AG20443 (cell line): ENCODE data around the gene ZNF678.

Experiments used
- DNase-seq: peaks from one replicate; pipeline ENCODE4 v3.0.0; 2012; ENCODE audit warnings: low spot score, mixed read lengths

ZNF678 gene

DNA sequence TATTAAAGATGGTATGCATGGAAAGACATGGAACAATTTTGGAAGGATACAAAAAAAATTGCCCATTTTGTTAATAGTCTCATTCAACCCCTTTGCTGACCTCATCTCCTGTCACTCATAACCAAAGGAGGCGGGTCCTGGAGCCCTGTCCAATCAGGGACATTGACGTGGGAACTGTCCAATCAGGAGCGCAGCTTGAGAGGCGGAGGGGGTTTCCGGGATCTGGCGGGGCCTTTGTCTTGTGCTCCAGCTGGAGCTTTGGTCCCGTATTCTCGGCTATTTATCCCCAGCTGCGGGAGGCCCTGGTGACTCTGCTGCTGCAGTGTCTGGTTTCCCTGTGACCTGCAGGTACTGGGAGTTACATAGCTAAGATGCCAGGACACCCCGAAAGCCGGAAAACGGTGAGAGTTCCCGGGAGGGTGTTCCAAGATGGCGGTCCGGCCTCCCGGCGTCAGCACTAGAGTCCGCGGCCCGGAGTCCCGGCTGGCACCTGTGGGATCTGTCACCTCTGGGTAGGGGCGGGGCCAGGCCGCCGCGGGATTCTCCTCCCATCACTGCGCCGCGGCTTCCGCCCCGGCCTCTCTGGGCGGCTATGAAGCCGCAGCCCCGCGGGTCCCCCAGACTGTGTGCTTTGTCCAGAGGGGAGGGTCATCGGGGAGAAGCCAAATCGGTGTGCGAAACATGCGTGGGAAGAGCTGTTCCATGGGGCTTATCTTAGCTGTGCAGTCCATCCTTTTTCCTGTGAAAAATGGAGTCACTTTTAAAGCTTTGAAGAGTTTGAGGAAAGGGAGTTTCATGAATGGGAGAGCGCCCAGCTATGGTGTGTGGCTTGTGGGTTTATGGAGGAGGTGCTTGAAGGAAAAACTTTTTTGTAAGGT is at the start of gene ZNF678:
ZNF678 (plus strand) TSS at position 233 of the 878 bp plus-strand sequence. CDS start 87,436 bp downstream, outside the sequence.
- DNase-seq, result peak; percentile 99

- DNase-seq, result no peak
Measured at GRCh38 chr1:227518876-227519275, 44.5 kb upstream of the ZNF678 start.

DNA sequence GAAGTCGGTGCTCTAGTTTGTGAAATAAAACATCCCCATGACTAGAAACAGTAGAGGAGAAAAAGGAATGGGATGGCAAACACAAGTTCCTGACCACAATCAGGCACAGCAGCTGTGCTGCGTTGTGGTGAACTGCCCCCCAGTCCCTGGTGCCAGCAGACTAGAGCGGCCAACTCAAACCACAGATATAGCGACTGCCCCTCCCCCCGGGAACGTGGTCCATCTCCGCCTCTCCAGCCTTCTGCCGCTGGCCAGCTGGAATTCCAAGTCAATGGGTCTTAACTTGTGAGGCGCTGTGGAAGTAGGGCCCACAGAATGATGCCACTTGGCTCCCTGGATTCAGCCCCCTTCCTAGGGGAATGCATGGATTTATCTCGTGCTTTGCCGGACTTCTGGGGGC is 41.6 kb upstream of the ZNF678 start:
- no peak for DNase-seq

DNA sequence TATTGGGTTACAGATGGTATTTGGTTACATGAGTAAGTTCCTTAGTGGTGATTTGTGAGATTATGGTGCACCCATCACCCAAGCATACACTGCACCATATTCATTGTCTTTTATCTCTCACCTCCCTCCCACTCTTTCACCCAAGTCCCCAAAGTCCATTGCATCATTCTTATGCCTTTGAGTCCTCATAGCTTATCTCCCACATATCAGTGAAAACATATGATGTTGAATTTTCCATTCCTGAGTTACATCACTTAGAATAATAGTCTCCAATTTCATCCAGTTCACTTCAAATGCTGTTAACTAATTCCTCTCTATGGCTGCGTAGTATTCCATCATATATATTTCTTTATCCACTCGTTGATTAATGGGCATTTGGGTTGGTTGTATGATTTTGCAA is 36.8 kb upstream of the ZNF678 start:
- no peak for DNase-seq

DNA sequence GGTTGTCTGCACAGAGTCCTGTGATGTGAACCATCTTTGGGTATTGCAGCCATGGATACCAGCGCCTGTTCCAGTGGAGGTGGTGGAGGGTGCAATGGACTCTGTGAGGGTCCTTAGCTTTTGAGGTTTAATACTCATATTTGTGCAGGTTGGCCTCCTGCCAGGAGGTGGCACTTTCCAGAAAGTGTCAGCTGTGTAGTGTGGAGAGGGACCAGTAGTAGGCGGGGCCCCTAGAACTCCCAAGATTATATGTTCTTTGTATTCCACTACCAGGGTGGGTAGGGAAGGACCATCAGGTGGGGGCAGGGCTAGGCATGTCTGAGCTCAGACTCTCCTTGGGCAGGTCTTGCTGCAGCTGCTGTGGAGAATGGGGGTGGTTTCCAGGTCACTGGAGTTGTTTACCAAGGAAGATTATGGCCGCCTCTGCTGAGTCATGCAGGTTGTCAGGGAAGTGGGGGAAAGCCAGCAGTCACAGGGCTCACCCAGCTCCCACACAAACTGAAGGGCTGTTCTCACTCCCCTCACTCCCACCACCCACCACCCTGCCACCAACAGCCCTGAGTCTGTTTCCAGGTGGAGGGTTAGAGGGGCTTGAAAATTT is 31.2 kb upstream of the ZNF678 start:
- no peak for DNase-seq

DNA sequence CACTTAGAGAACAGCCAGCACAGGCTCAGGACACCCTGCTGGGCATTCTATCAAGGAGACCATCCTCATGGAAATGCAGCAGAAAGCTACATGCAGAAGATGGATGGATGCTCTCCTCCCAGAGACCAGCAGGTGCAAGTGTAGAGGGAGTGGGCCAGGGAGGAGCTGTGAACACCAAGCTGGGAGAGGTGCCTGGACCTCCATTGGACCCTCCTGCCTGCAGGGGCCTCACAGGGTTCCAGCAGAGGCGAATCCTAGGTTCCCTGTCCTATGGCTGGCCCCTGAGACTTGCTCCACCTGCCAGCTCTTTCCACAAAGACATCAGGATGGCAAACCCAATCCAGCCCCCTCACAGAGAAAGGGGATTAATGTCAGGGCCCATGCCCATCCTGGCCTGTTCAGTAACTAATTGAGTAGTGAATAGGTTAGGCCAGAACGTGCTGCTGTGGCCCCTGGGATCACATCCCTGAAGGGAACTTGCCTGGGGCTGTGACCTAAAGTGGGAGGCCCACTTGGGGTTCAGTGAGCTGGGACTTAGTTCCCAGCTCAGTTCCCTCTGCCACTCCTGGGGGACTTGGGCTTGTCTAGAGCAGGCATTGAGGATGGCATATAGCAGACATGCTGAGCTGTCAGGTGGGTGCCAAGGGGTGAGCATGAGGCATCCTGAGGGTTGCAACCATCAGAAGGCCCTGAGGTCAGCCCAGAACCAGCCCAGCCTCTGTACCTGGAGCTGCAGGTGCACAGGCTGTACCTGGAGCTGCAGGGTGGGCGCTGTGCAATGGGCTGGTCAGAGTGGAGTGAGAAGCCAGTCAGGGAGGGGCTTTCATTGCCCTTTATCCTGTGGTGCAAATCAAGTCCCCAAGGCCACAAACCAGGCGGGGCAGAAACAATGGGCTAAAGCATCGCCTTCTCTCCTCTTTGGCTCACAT is 22.9 kb upstream of the ZNF678 start:
- DNase-seq, result no peak

DNA sequence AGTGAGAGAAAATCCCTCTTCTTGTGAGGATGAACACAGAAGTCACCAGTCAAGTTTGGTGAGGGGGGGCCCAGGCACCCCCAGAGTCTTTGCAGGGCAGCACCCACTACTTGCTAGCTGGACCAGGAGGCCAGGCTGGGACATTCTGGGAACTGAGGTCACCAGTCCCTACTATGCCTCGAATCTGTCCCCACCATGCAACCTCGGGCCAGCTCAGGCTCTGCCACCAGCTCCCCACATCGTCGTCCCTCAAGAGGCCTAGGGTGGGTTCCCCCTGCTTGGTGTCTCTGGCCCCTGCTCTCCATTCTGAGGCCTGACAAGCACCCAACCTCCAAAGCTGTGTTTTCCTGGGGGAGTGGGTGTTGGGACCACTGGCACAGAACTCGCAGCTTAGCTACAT is 22.2 kb upstream of the ZNF678 start:
- DNase-seq, result no peak

DNA sequence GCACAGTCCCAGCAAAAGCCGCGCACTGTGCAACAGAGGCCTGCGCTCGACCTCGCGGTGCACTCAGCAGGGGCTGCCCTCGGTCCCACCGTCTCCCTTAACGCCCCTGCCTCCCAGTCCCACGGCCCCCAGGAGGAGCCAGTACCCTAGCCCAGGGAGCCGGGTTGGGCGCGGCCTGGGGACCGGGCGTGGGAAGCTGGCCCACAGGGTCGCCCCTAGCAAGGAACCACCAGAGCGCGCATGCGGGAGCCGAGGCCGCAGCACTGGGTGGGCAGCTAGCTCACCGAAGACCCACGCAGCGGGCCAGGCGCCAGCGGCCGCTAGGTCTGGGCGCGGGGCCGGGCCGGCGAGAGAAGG is 21.6 kb upstream of the ZNF678 start:
- DNase-seq, result peak; percentile 33

DNA sequence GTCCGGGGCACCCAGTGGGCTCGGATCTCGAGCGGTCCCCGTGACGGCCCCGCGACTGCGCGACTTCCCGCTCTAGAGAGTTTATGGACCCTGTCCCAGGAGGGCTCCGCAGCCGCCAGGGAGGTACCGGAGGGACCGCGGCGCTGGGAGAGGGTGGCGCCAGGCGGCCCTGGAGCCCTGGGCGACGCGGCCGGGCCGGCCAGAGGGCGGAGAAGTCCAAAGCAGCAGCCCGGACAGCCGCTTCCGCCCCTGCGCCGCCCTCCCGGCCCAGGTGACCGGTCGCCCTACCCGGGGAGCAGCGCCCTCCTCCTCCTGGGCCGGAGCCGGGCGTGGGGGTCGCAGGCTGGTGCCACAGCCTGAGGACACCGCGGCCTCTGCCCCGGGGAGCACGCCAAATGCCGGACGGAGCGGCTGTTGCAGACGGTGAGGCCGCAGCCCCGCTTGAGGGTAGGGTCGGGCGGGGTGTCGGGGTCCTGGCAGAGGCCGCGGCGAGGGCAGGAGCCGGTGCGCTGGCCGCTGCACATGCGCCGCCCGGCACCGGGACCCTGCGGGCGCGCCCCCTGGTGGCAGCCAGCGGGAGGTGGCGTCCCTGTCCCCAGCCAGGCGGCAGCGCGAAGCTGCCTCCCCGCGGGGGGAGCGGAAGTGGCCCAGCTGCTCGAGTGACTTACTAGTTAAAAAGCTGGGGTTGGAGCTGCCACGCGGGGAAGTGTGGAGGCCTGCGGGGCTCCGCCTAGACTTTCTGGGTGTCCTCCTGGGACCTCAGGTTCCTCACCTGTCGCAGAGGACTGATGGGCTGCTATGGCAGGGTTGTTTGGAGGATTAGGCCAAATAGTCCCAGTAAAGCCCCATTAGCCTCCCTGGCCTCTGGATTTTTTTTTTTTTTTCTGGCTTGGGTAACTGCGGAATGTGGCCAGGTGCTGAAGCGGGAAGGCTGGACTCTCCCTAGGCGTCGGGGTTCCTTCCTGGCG is 20.9 kb upstream of the ZNF678 start:
- peak; percentile 98 for DNase-seq

GRCh38 chr1:227543283-227544066 is 19.9 kb upstream of the ZNF678 start:
- no peak for DNase-seq

DNA sequence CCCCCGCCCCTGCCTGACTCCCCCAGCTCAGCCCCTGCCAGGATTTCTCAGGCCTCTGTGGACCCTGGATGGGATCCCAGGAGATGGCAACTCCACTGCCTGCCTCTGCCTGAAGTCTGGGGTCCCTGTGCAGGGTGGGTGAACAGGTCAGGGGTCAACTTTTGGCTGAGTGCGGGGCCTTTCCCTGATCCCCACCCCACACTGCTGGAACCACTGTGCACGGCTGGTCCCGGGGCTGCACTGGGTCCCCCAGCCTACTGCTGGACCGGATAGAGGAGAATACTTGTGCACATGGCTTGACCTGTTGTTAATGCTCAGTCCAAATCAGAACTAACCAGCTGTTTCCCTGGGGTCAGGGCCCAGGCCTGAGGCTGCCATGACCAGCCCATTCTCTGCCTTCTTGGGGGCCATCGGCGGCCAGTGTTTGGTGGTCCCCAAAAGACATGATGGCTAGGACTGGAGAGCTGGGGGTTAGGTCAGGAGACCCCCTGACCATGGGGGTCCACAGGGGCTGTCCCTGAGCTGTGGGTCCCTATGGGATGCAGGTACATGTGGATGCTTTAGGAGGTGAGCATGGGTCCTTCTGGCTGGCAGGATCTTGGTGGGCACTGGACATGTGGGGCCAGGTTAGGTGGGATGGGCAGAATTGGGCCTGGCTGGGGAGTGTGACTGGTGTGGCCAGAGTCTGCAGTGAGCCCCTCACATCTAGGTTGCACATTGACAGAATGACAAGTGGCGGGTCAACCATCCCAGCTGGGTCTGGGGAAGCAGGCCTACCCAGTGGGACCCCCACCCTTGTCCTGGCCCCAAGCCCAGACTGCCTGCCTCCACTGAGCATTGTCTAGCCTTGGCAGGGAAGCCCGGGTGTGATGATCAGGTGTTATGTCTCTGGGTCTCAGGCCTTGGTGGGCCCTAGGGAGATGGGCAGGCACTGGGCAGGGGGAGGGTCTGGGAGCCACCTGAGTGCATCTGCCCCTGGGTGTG is 19.0 kb upstream of the ZNF678 start:
- DNase-seq, result no peak

DNA sequence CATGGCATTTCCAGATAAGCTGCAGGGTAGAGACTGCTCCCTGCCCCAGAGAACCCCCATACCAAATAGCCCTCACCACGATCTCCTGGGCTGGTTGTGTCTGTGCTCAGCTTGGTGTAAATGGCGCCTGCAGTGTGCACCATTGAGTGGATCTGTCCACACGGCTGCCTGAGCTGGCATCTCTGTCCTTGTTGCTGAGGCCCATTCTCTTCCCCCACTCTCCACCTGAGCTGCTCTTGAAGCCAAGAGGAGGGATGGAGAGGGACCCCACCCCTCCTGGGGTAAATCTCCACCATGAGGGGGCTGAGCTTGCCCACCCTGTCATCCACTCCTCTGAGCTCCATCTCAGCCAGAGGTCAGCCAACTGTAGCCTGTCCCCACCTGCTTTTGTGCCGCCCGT is 18.0 kb upstream of the ZNF678 start:
- DNase-seq, result no peak

- no peak for DNase-seq
Measured at GRCh38 chr1:227546059-227546458, 17.3 kb upstream of the ZNF678 start.

- no peak for DNase-seq
Measured at GRCh38 chr1:227546598-227547309, 16.6 kb upstream of the ZNF678 start.

DNA sequence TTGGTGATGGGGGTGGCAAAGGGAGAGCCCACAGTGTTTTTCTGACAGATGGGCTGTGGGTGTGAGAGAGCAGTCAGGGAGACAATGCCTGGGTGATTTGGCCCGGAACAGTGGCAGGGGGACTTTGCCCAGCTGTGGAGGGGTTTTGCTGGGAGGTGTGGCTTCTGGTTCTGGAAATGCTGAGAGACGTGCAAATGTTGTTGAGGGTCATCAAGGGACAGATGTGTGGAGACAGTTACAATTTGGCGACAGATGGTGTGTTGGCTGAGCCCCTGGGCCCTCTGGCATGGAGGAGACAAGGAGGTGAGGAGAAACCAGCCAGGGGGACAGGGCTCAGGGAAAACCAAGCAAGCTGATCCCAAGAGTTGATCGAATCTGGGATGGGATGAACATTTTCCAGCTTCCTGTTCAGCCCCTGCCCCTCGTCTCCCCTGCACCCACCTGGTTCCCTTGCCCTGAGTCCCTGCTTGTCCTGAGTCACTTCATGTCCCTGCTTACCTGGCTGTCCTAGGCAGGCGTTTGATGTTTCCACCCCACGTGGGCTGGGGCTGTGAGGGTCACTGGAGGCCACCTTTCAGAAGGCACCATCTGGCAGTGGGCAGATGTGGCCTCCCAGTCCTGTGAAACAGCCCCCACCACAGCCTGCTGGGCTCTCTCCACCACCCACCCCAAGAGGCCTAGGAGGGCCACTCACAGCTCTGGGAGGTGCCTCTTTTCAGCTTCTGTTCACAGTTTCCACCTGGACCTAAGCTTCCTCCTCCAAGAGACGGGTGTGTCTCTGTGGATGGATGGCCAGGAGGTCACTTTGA is 15.8 kb upstream of the ZNF678 start:
- DNase-seq, result no peak

DNA sequence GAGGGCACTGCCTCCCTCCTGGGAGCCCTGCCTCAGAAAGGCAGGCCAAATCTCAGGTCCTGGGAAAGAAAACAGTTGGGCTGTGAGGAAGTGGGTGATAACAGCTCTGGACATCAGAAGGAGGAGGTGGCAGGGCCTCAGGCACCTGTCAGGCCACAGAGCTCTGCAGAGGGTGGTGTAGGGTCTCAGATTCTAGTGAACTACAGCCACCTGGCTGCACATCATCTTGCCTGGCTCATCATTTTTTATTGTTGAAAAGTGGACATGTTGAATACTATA is 15.3 kb upstream of the ZNF678 start:
- no peak for DNase-seq

DNA sequence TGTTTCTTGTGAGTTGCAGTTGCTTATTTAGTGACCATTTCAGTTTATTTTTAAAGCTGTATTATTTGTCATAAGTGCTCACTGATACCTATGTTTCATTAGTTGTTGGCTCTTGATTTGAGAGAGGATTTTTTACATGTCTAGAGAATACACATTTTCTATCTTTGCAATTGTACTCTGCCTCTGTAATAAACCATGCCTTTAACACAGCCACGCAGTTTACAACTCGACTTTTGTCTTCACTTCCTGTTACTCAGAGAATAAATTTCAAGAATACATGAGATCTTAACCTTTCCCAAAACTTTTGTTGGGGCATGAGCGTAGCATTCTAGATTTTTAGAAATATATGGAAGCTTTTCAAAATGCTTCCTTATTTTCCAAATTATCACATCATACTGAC is 14.9 kb upstream of the ZNF678 start:
- no peak for DNase-seq

DNA sequence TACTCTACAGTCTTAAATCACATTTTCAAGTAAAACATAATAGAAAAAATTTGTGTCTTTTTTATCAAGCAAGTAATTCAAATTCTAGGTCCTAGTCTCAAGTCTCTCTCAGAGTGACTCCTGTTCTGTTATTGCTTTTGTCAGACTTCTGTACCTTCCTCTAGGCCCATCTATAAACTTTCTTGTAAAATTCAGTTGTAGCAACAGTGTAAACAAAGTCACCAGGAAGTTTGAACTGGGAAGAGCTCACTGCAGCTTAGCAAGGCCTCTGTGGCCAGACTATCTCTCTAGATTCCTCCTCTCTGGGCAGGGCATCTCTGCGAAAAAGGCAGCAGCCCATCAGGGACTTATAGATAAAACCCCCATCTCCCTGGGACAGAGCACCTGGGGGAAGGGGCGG is 13.5 kb upstream of the ZNF678 start:
- DNase-seq, result no peak
